Breast epithelium (tissue), 4 donors: ENCODE measurements around the gene NPY2R. TPM values are rescaled to one million over a fixed set of nuclear protein-coding genes. Genes with fewer than 3 reads are reported as not detected.

Source experiments
- DNase-seq, 2 donors: peaks; one replicate each; pipeline ENCODE4 v3.0.0-alpha.2; 2019; ENCODE audit warnings: low spot score in 2 of 2
- H3K27ac ChIP-seq, 2 donors: fragments of 200-600 bp; sonication (generic) in 1 of 2; one replicate each; pipeline ENCODE4 v1.5.1; 2016 to 2019; ENCODE audit warnings: mild to moderate bottlenecking in 1 of 2
- H3K27me3 ChIP-seq, 2 donors: fragments of 200-600 bp; sonication (generic) in 1 of 2; one replicate each; pipeline versions ENCODE4 v1.5.1 to v1.6.0; 2017 to 2019; ENCODE audit warnings: control low read depth in 1 of 2, mild to moderate bottlenecking in 1 of 2
- H3K36me3 ChIP-seq: fragments of 200-600 bp; one replicate; pipeline ENCODE4 v1.5.1; 2019
- H3K4me1 ChIP-seq, 2 donors: fragments of 200-600 bp; sonication (generic); one replicate each; pipeline ENCODE4 v1.5.1; 2016 to 2019; ENCODE audit warnings: control low read depth in 1 of 2
- H3K4me3 ChIP-seq, 3 donors: fragments of 200-600 bp; sonication (generic); 1 replicate in 2 of 3; 2 replicates in 1 of 3; pipeline ENCODE4 v1.5.1; 2016 to 2019; ENCODE audit warnings: mild to moderate bottlenecking in 3 of 3, moderate library complexity in 2 of 3
- H3K9me3 ChIP-seq, 2 donors: fragments of 200-600 bp; sonication (generic) in 1 of 2; one replicate each; pipeline ENCODE4 v1.5.1; 2016 to 2019; ENCODE audit warnings: control low read depth in 1 of 2
- POLR2A ChIP-seq: fragments of 450-650 bp; IDR thresholded peaks from one replicate; pipeline ENCODE4 v1.6.1; 2016; ENCODE audit warnings: antibody characterized with exemption, mild to moderate bottlenecking, moderate library complexity
- POLR2AphosphoS5 ChIP-seq, 3 donors: sonication (generic); formaldehyde crosslinking; IDR thresholded peaks; one replicate each; pipeline ENCODE4 v1.6.1; 2017; ENCODE audit warnings: antibody characterized with exemption in 3 of 3
- intact Hi-C: fragments of 100-400 bp; cut with DNase I; formaldehyde crosslinking; loops from one replicate; pipeline ENCODE4 v1.15.1; 2023; ENCODE audit warnings: low total_unique reads
- total RNA-seq, 3 donors: library from RNA; depleted of rRNA; stranded (reverse); fragments of >200 nt; gene quantifications; one replicate each; pipeline ENCODE4 v1.1.0, GENCODE V29; 2016
- TF ChIP-seq, protein P1 (sequence below), 3 donors: fragments of 450-650 bp; IDR thresholded peaks; one replicate each; pipeline ENCODE4 v1.5.1; 2016 to 2017; ENCODE audit warnings: antibody characterized with exemption in 3 of 3, mild to moderate bottlenecking in 3 of 3, moderate library complexity in 3 of 3

NPY2R gene
- total RNA-seq, 3 donors from 2014 or later = 1.6 to 11.4 (median 4.4) TPM

- Histone ChIP-seq H3K9me3 (no peaks in the 10 kb centered on the region), H3K4me3 (no peak overlapping the region), H3K27me3 (no peaks in the 10 kb centered on the region), H3K27ac (no peak overlapping the region), H3K36me3 (no peaks in the 10 kb centered on the region), H3K4me1 (no peaks in the 10 kb centered on the region)
- TF ChIP-seq POLR2A = no peak
- TF ChIP-seq, protein P1, sequence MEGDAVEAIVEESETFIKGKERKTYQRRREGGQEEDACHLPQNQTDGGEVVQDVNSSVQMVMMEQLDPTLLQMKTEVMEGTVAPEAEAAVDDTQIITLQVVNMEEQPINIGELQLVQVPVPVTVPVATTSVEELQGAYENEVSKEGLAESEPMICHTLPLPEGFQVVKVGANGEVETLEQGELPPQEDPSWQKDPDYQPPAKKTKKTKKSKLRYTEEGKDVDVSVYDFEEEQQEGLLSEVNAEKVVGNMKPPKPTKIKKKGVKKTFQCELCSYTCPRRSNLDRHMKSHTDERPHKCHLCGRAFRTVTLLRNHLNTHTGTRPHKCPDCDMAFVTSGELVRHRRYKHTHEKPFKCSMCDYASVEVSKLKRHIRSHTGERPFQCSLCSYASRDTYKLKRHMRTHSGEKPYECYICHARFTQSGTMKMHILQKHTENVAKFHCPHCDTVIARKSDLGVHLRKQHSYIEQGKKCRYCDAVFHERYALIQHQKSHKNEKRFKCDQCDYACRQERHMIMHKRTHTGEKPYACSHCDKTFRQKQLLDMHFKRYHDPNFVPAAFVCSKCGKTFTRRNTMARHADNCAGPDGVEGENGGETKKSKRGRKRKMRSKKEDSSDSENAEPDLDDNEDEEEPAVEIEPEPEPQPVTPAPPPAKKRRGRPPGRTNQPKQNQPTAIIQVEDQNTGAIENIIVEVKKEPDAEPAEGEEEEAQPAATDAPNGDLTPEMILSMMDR (IDR thresholded peaks at IDR 0.05) = no peak
- TF ChIP-seq POLR2AphosphoS5 (IDR thresholded peaks at IDR 0.05) = no peak
- DNase-seq = no peak
- intact Hi-C loops = no loop called here
These were observed 10.7 kb upstream of the NPY2R start for GRCh38 chr4:155197757-155198156.

- intact Hi-C loops = no loop called here
- Histone ChIP-seq H3K27me3 (peaks cover 0 to 39% of the 10 kb centered on the region in 2 donors), H3K36me3 (no peaks in the 10 kb centered on the region), H3K4me3 (peak overlapping the region; percentile 32 to 62 (median 44)), H3K4me1 (peaks cover 0 to 7% of the 10 kb centered on the region in 2 donors), H3K27ac (no peak overlapping the region), H3K9me3 (no peaks in the 10 kb centered on the region)
- TF ChIP-seq POLR2AphosphoS5 (IDR thresholded peaks at IDR 0.05) (no peak), POLR2A (no peak)
- TF ChIP-seq, protein P1 (IDR thresholded peaks at IDR 0.05) = no peak
- no peak for DNase-seq
These were observed 740 bp upstream of the NPY2R start for GRCh38 chr4:155207534-155208257.

GRCh38 chr4:155220025-155220424, 11.6 kb downstream of the NPY2R start:
- no peak for DNase-seq
- intact Hi-C loops = no loop called here

DNA sequence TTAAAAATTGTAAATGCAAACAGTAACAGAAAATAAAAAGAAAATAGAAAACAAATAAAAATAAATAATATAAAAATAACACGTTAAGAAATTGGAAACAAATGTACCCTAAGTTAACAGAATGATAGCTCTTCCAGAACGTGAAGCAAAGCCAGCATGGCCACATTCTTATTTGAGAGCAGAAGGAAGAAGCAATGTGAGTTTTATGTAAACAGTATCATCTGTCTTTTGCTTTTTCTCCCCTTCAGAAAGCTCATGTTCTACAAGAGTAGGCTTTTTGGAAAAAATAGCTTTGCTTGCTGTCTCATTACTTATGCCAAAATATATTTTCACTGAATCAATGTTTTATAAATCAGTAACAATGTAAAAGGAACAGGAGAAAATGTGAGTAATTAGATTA, 18.7 kb downstream of the NPY2R start:
- Histone ChIP-seq H3K27me3 (no peaks in the 10 kb centered on the region), H3K36me3 (no peaks in the 10 kb centered on the region), H3K9me3 (no peaks in the 10 kb centered on the region), H3K4me3 (no peak overlapping the region), H3K4me1 (no peaks in the 10 kb centered on the region), H3K27ac (no peak overlapping the region)
- no peak for DNase-seq
- intact Hi-C loops = no loop called here
- TF ChIP-seq POLR2A = no peak
- TF ChIP-seq POLR2AphosphoS5 (IDR thresholded peaks at IDR 0.05) = no peak
- TF ChIP-seq, protein P1 (IDR thresholded peaks at IDR 0.05) = no peak

More at GRCh38 chr4:155220025-155220424, 11.6 kb downstream of the NPY2R start:
- TF ChIP-seq POLR2AphosphoS5 (IDR thresholded peaks at IDR 0.05) (no peak), POLR2A (no peak)
- TF ChIP-seq, protein P1 (IDR thresholded peaks at IDR 0.05) = no peak
- H3K4me1 ChIP-seq = no peaks in the 10 kb centered on the region
- H3K27me3 ChIP-seq = no peaks in the 10 kb centered on the region
- H3K36me3 ChIP-seq = no peaks in the 10 kb centered on the region
- no peak overlapping the region for H3K27ac ChIP-seq
- H3K9me3 ChIP-seq = peaks cover 0 to 2% of the 10 kb centered on the region in 2 donors
- no peak overlapping the region for H3K4me3 ChIP-seq

DNA sequence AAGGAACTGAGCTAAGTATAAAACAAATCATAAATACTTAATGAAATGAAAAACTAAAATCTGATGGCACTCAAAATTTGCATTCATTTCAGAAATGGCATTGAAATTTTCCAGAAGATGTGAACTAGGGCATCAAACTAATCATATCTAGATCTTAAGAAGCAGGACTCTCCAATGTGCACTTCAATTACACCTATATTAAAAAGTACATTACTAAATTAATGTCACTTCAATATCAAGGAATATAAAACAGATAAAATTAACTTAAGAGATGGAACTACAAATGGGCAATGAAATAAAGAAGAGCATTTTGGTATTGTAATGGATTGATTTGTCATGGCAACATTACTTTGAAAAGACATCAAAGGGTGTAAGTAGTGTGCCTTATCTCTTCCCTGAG, 20.3 kb downstream of the NPY2R start:
- no peak for TF ChIP-seq POLR2AphosphoS5 (IDR thresholded peaks at IDR 0.05)
- TF ChIP-seq POLR2A = no peak
- TF ChIP-seq, protein P1 (IDR thresholded peaks at IDR 0.05) = no peak
- no peak overlapping the region for H3K4me3 ChIP-seq
- no peak for DNase-seq
- H3K36me3 ChIP-seq = no peaks in the 10 kb centered on the region
- H3K9me3 ChIP-seq = no peaks in the 10 kb centered on the region
- H3K27ac ChIP-seq = no peak overlapping the region
- intact Hi-C loops = no loop called here
- no peaks in the 10 kb centered on the region for H3K4me1 ChIP-seq
- no peaks in the 10 kb centered on the region for H3K27me3 ChIP-seq
